ENCODE data around the gene GPR6.

Gene GPR6, protein sequence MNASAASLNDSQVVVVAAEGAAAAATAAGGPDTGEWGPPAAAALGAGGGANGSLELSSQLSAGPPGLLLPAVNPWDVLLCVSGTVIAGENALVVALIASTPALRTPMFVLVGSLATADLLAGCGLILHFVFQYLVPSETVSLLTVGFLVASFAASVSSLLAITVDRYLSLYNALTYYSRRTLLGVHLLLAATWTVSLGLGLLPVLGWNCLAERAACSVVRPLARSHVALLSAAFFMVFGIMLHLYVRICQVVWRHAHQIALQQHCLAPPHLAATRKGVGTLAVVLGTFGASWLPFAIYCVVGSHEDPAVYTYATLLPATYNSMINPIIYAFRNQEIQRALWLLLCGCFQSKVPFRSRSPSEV

GRCh38 chr6:109978174-109979032 lies at the start of gene GPR6:
Gene GPR6 (plus strand): TSS chr6:109978311. CDS start chr6:109979113, 802 bp downstream.
- peak; percentile 6 to 14 for DNase-seq (ENCODE audit: low read depth in 2 of 2)

DNA sequence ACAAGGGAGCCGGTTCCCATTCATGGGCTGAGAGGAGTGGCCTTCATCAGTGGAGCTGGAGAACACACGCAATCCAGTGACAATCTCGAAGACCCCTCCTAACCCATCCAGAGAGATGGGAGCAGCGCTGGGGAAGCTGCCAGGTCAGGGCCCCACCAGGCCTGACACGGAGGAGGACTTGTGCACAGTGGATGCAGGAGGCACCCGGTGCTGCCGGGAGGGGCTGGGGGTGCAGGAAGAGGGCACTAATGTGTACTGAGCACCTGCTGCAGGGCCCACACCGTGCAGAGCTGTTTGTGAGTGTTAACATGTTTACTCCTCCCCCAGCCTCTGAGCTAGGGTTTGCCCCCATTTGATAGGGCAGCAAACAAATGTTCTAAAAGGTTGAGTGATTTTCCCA lies 43.8 kb upstream of the GPR6 start:
- DNase-seq (ENCODE audit: low read depth in 2 of 2): no peak

DNA sequence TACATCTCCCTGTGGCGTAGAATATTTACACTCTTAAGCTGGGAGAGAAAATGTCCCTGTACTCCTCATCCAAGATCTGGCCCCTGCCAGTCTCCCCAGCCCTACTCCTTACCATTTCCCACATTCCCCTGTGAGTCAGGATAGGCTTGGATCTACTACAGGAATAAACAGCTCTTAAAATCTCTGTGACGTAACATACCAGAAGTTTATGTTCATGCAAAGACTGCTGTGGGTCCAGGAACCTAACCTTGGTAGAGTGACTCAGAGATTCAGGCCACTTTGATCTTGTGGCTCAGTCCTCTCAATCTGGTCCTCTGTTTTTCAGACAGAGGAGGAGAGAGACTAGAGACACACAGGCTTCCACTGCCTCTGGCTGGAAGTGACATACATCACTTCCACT lies 38.5 kb upstream of the GPR6 start:
- DNase-seq (ENCODE audit: low read depth in 2 of 2): no peak

GRCh38 chr6:109944448-109944847 lies 33.7 kb upstream of the GPR6 start:
- no peak for DNase-seq (ENCODE audit: low read depth in 2 of 2)

- DNase-seq (ENCODE audit: low read depth in 2 of 2): no peak
These were observed 33.0 kb upstream of the GPR6 start for GRCh38 chr6:109945091-109945490.

GRCh38 chr6:109946979-109947378 lies 31.1 kb upstream of the GPR6 start:
- no peak for DNase-seq (ENCODE audit: low read depth in 2 of 2)

- DNase-seq (ENCODE audit: low read depth in 2 of 2): no peak
These were observed 28.6 kb upstream of the GPR6 start for GRCh38 chr6:109949281-109950065.

DNA sequence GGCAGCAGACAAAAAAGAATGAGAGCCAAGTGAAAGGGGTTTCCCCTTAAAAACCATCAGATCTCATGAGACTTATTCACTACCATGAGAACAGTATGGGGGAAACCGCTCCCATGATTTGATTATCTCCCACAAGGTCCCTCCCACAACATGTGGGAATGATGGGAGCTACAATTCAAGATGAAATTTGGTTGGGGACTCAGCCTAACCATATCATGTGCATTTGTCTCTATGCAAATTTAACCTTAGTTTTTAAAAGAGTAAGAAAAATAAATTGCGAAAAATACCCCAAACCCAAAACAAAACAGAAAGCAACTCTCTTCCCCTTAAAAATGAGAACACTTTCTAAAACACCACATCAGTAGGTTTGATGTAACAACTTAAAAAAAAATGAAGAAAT lies 22.6 kb upstream of the GPR6 start:
- no peak for DNase-seq (ENCODE audit: low read depth in 2 of 2)

DNA sequence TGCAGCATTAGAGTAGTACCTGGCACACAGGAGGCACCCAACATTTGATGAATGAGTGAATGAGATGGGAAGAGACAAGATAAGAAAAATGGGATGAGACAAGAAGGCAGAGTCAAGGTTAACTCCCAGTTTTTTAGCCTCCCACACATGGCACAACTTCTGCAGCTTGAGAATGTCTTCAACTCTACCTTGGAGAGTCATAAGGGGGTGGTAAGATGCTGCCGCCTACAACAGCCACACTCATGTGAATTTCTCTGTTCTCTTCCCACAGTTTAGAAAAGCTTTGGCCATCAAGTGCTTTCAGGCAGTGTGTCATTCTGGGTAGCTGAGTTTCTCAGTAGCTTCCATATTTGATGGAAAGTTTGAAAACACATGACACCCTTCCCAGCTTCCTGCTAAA lies 19.5 kb upstream of the GPR6 start:
- no peak for DNase-seq (ENCODE audit: low read depth in 2 of 2)

GRCh38 chr6:109961611-109962041 lies 16.5 kb upstream of the GPR6 start:
- no peak for DNase-seq (ENCODE audit: low read depth in 2 of 2)

- DNase-seq (ENCODE audit: low read depth in 2 of 2): no peak
These were observed 15.8 kb upstream of the GPR6 start for GRCh38 chr6:109962271-109962670.

- no peak for DNase-seq (ENCODE audit: low read depth in 2 of 2)
These were observed 14.4 kb upstream of the GPR6 start for GRCh38 chr6:109963598-109964170.

DNA sequence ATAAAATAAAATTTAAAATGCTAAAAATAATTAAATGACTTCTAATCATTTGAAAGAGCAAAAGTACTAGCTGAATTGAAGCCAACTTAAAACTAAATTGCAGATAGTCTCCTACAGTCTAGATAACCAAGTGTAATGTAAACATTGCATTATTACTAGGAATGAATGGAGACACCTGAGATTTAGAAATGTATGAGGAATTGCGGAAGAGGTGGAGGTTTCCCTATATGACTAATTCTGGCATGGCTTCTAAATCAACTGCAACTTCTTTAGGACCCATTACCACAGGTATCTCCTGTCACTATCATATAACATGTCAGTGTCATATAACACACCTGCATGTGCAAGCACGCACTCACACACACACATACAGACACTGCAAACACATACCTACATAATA lies 13.2 kb upstream of the GPR6 start:
- DNase-seq (ENCODE audit: low read depth in 2 of 2): no peak

DNA sequence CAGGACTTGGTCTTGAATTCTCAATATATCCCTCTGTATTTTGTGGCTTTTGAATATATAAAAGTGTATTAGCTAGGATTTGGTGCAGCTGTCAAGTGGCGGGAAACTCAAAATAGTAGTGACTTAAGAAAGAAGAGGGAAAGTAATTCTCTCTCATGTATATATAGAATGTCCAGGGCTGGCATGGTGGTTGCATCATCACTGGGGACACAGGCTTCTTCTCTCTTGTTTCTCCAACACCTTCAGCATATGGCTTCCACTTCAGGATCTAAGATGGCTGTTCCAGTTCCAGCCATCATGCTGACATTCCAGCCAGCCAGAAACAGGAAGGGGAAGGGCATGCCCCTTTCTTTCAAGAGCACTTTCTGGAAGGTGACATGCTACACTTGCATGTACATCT lies 11.8 kb upstream of the GPR6 start:
- DNase-seq (ENCODE audit: low read depth in 2 of 2): no peak

DNA sequence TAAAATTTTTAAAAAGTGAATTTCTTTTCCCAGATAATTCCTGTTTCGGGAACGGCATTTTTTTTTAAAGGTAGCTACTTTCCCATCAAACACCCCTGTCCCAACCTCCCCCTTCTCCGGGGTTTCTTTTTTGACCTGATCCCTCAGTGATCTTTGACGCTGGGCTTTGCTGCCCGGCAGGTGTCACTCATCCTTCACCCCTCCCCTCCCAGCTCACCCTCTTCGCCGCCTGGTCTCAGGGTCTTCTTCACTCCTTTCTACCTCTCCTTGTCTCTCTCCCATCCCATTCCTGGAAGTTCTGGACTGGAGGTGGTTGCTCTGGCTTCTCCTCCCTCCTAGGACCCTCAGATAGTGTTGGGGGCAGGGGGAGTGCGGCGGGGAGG lies 329 bp upstream of the GPR6 start:
- no peak for DNase-seq (ENCODE audit: low read depth in 2 of 2)

DNA sequence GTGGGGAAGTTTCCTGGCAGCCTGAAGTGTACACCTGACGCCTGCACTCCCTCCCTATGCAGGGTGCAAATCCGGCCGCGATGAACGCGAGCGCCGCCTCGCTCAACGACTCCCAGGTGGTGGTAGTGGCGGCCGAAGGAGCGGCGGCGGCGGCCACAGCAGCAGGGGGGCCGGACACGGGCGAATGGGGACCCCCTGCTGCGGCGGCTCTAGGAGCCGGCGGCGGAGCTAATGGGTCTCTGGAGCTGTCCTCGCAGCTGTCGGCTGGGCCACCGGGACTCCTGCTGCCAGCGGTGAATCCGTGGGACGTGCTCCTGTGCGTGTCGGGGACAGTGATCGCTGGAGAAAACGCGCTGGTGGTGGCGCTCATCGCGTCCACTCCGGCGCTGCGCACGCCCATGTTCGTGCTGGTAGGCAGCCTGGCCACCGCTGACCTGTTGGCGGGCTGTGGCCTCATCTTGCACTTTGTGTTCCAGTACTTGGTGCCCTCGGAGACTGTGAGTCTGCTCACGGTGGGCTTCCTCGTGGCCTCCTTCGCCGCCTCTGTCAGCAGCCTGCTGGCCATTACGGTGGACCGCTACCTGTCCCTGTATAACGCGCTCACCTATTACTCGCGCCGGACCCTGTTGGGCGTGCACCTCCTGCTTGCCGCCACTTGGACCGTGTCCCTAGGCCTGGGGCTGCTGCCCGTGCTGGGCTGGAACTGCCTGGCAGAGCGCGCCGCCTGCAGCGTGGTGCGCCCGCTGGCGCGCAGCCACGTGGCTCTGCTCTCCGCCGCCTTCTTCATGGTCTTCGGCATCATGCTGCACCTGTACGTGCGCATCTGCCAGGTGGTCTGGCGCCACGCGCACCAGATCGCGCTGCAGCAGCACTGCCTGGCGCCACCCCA lies 1.2 kb downstream of the GPR6 start:
- no peak for DNase-seq (ENCODE audit: low read depth in 2 of 2)

DNA sequence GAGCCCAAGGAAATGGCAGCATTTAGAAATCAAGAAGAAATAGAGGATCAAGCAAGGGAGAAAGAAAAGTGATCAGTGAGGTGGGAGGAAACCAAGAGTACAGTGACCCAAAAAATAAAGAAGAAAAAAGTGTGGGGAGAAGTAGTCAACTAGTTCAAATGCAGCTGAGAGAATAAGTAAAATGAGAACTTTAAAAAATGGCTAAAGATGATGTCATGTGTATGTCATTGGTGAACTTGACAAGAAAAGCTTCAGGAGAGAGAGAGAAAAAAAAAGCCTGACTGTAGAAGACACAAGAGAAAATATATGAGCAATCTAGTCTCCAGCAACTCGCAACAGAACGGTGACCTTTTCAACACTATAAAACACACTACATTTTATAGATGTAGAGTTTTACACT lies 6.3 kb downstream of the GPR6 start:
- no peak for DNase-seq (ENCODE audit: low read depth in 2 of 2)

DNA sequence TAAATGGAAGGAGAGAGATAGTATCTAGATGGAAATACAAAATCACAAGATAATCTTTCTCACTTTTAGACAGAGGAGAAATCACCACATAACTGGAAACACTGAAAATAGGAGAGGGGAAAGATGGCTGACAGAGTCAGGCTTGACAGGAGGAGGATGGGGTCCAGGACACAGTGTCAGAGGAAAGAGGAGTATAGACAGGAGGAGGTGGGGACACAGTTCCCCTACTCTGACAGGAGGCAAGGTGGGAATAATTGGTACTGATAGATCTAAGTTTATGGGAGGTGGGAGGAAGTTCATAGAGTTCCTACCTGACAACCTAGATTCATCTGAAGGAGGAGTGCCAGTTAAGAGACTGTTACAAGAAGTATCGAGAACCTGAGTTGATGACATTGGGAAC lies 9.1 kb downstream of the GPR6 start:
- DNase-seq (ENCODE audit: low read depth in 2 of 2): no peak

- DNase-seq (ENCODE audit: low read depth in 2 of 2): no peak
These were observed 13.3 kb downstream of the GPR6 start for GRCh38 chr6:109991201-109992101.

All from stimulated activated CD8-positive, alpha-beta memory T cell treated with anti-CD3 and anti-CD28 coated beads, Interleukin-15, amount 100 ng/mL, for 48 hours (primary cell).